Measurements from ENCODE around the gene MSRB1.

Gene MSRB1

GRCh38 chr16:1989209-1990100 lies 46.5 kb upstream of the MSRB1 start, which contains the start of gene SYNGR3:
Gene SYNGR3, plus strand, starts transcription at chr16:1989970. Its CDS starts 133 bp downstream, at chr16:1990103.
- Histone ChIP-seq H3K4me3 (ENCODE audit: low read length in 2 of 2) (peak within 1 kb of the TSS; percentile 41 to 85), H2BK12ac (ENCODE audit: low read length) (peak within 1 kb of the TSS; percentile 73), H2BK15ac (ENCODE audit: low read length) (peak within 1 kb of the TSS; percentile 88), H4K91ac (ENCODE audit: low read depth, low read length, poor library complexity) (no peak within 1 kb of the TSS), H2BK5ac (ENCODE audit: low read length) (peak within 1 kb of the TSS; percentile 98), H3K14ac (ENCODE audit: low read length) (peak within 1 kb of the TSS; percentile 89), H3K36me3 (replicated peaks in 1 of 2; ENCODE audit: control insufficient read depth in 2 of 2, insufficient read depth in 2 of 2, low read length in 2 of 2) (peaks cover 22 to 24% of the 10 kb centered on the region in 2 donors), H3K18ac (ENCODE audit: low read length) (peak within 1 kb of the TSS; percentile 97), H3K4ac (ENCODE audit: low read length) (peak within 1 kb of the TSS; percentile 66), H3K27ac (replicated peaks; ENCODE audit: low read length) (no peak within 1 kb of the TSS), H3K79me1 (ENCODE audit: low read depth, low read length) (peaks cover 10% of the 10 kb centered on the region), H3K9me3 (replicated peaks in 1 of 2; ENCODE audit: control insufficient read depth in 2 of 2, insufficient read depth in 1 of 2, low read depth in 1 of 2, low read length in 2 of 2) (peaks cover 0 to 4% of the 10 kb centered on the region in 2 donors), H3K23ac (ENCODE audit: low read depth, low read length, poor library complexity) (peak within 1 kb of the TSS; percentile 96), H4K8ac (ENCODE audit: low read depth, low read length) (no peak within 1 kb of the TSS), H2AK5ac (ENCODE audit: low read depth, low read length) (peak within 1 kb of the TSS; percentile 94), H3K9ac (ENCODE audit: low read depth, low read length, poor library complexity) (peak within 1 kb of the TSS; percentile 72), H3K27me3 (ENCODE audit: control insufficient read depth in 3 of 3, insufficient read depth in 3 of 3, low read depth in 1 of 3, low read length in 3 of 3) (peaks cover 18 to 37% (median 34%) of the 10 kb centered on the region in 3 experiments), H2BK120ac (ENCODE audit: low read depth, low read length) (peak within 1 kb of the TSS; percentile 91), H3K4me1 (ENCODE audit: control insufficient read depth in 2 of 2, insufficient read depth in 1 of 2, low read depth in 1 of 2, low read length in 2 of 2) (peaks cover 19 to 25% of the 10 kb centered on the region in 2 donors), H3K4me2 (ENCODE audit: insufficient read depth, low read length, poor library complexity, severe bottlenecking) (peak within 1 kb of the TSS; percentile 86), H2AFZ (ENCODE audit: low read length) (peak within 1 kb of the TSS; percentile 87)
- WGBS, 2 donors (ENCODE audit: extremely low coverage in 2 of 2, insufficient read length in 2 of 2, insufficient replicate concordance in 1 of 2): no CpG with 5 or more reads among the region's 67 CpGs
- DNase-seq (ENCODE audit: low spot score): no peak

- Histone ChIP-seq H3K4ac (ENCODE audit: low read length) (no peak overlapping the region), H3K14ac (ENCODE audit: low read length) (no peak overlapping the region), H3K4me2 (ENCODE audit: insufficient read depth, low read length, poor library complexity, severe bottlenecking) (no peak overlapping the region), H3K79me1 (ENCODE audit: low read depth, low read length) (peaks cover 13% of the 10 kb centered on the region), H3K9me3 (replicated peaks in 1 of 2; ENCODE audit: control insufficient read depth in 2 of 2, insufficient read depth in 1 of 2, low read depth in 1 of 2, low read length in 2 of 2) (peaks cover 0 to 4% of the 10 kb centered on the region in 2 donors), H4K91ac (ENCODE audit: low read depth, low read length, poor library complexity) (no peak overlapping the region), H2AFZ (ENCODE audit: low read length) (no peak overlapping the region), H3K27ac (replicated peaks; ENCODE audit: low read length) (no peak overlapping the region), H3K9ac (ENCODE audit: low read depth, low read length, poor library complexity) (no peak overlapping the region), H2AK5ac (ENCODE audit: low read depth, low read length) (no peak overlapping the region), H3K4me1 (ENCODE audit: control insufficient read depth in 2 of 2, insufficient read depth in 1 of 2, low read depth in 1 of 2, low read length in 2 of 2) (peaks cover 22 to 27% of the 10 kb centered on the region in 2 donors), H3K23ac (ENCODE audit: low read depth, low read length, poor library complexity) (peak overlapping the region; percentile 80), H3K4me3 (ENCODE audit: low read length in 2 of 2) (no peak overlapping the region), H3K27me3 (ENCODE audit: control insufficient read depth in 3 of 3, insufficient read depth in 3 of 3, low read depth in 1 of 3, low read length in 3 of 3) (peaks cover 18 to 40% (median 28%) of the 10 kb centered on the region in 3 experiments), H4K8ac (ENCODE audit: low read depth, low read length) (no peak overlapping the region), H2BK120ac (ENCODE audit: low read depth, low read length) (no peak overlapping the region), H3K36me3 (replicated peaks in 1 of 2; ENCODE audit: control insufficient read depth in 2 of 2, insufficient read depth in 2 of 2, low read length in 2 of 2) (peaks cover 22 to 24% of the 10 kb centered on the region in 2 donors), H3K18ac (ENCODE audit: low read length) (no peak overlapping the region), H2BK5ac (ENCODE audit: low read length) (no peak overlapping the region), H2BK12ac (ENCODE audit: low read length) (no peak overlapping the region), H2BK15ac (ENCODE audit: low read length) (no peak overlapping the region)
- no CpG with 5 or more reads among the region's 10 CpGs for WGBS, 2 donors (ENCODE audit: extremely low coverage in 2 of 2, insufficient read length in 2 of 2, insufficient replicate concordance in 1 of 2)
- no peak for DNase-seq (ENCODE audit: low spot score)
These were observed 44.2 kb upstream of the MSRB1 start for GRCh38 chr16:1987198-1987597.

- no CpG with 5 or more reads among the region's 14 CpGs for WGBS, 2 donors (ENCODE audit: extremely low coverage in 2 of 2, insufficient read length in 2 of 2, insufficient replicate concordance in 1 of 2)
- DNase-seq (ENCODE audit: low spot score): no peak
- Histone ChIP-seq H2BK15ac (ENCODE audit: low read length) (no peak overlapping the region), H3K36me3 (replicated peaks in 1 of 2; ENCODE audit: control insufficient read depth in 2 of 2, insufficient read depth in 2 of 2, low read length in 2 of 2) (peaks cover 22 to 24% of the 10 kb centered on the region in 2 donors), H3K4me3 (ENCODE audit: low read length in 2 of 2) (peak overlapping the region; percentile 24 to 87), H3K4me2 (ENCODE audit: insufficient read depth, low read length, poor library complexity, severe bottlenecking) (peak overlapping the region; percentile 76), H3K9ac (ENCODE audit: low read depth, low read length, poor library complexity) (peak overlapping the region; percentile 18), H2BK5ac (ENCODE audit: low read length) (no peak overlapping the region), H2AK5ac (ENCODE audit: low read depth, low read length) (no peak overlapping the region), H3K9me3 (replicated peaks in 1 of 2; ENCODE audit: control insufficient read depth in 2 of 2, insufficient read depth in 1 of 2, low read depth in 1 of 2, low read length in 2 of 2) (no peaks in the 10 kb centered on the region), H3K27me3 (ENCODE audit: control insufficient read depth in 3 of 3, insufficient read depth in 3 of 3, low read depth in 1 of 3, low read length in 3 of 3) (peaks cover 14 to 42% (median 14%) of the 10 kb centered on the region in 3 experiments), H3K4ac (ENCODE audit: low read length) (no peak overlapping the region), H3K18ac (ENCODE audit: low read length) (no peak overlapping the region), H3K23ac (ENCODE audit: low read depth, low read length, poor library complexity) (no peak overlapping the region), H4K91ac (ENCODE audit: low read depth, low read length, poor library complexity) (no peak overlapping the region), H2BK120ac (ENCODE audit: low read depth, low read length) (no peak overlapping the region), H3K79me1 (ENCODE audit: low read depth, low read length) (peaks cover 13% of the 10 kb centered on the region), H2AFZ (ENCODE audit: low read length) (no peak overlapping the region), H2BK12ac (ENCODE audit: low read length) (no peak overlapping the region), H3K4me1 (ENCODE audit: control insufficient read depth in 2 of 2, insufficient read depth in 1 of 2, low read depth in 1 of 2, low read length in 2 of 2) (peaks cover 21 to 30% of the 10 kb centered on the region in 2 donors), H3K27ac (replicated peaks; ENCODE audit: low read length) (no peak overlapping the region), H3K14ac (ENCODE audit: low read length) (no peak overlapping the region), H4K8ac (ENCODE audit: low read depth, low read length) (no peak overlapping the region)
These were observed 42.6 kb upstream of the MSRB1 start for GRCh38 chr16:1985466-1986150.
